ENCODE data around the gene STON1. TPM values are rescaled to one million over a fixed set of nuclear protein-coding genes. Genes with fewer than 3 reads are reported as not detected.

The STON1 gene
- total RNA-seq, 1 experiment from 2014 or later = 5.5 TPM

DNA sequence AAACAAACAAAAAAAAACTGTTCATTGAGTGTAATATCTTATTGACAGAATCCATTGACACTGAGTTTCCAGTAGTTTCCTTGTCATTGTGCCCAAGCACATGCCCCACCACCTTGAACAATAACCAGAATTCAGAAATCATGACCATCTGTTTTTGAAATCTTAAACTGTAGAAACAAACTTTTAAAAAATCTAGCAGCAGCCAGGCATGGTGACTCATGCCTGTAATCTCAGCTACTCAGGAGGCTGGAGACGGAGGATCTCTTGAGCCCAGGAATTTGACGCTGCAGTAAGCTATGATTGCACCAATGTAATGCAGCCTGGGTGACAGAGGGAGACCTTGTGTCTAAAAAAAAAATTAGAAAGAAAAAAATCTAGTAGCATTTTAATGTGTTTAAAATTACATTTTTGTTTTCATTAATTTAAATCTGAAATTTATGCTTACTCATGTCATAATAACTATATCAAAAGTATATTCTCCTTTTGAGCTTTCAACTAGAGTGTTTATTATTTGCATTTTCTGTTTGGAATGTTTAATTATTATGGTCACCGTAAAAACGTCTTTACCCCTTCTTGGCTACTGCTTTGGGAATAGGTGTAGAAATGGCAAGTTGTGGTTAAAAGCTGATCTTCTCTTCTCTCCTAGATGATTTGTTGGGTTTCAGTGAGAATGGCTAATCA, 25.2 kb upstream of the STON1 start:
- Histone ChIP-seq H3K4me1 (ENCODE audit: insufficient read depth, low read length) (peaks cover 4% of the 10 kb centered on the region; the same call in 1 of the 2 replicates), H2BK120ac (ENCODE audit: low read depth, low read length, poor library complexity, severe bottlenecking) (no peak overlapping the region), H2AFZ (ENCODE audit: low read length) (no peak overlapping the region), H2BK12ac (ENCODE audit: insufficient read length, low read depth, low read length) (no peak overlapping the region), H4K91ac (ENCODE audit: insufficient read length, low read depth, low read length) (no peak overlapping the region), H3K23ac (ENCODE audit: insufficient read length, low read depth, low read length) (no peak overlapping the region), H2BK15ac (ENCODE audit: low read depth, low read length) (no peak overlapping the region), H2BK5ac (ENCODE audit: insufficient read length, low read length) (no peak overlapping the region), H3K79me2 (ENCODE audit: insufficient read depth, low read length) (no peaks in the 10 kb centered on the region), H2BK20ac (ENCODE audit: low read depth, low read length, poor library complexity, severe bottlenecking) (no peak overlapping the region), H3K27me3 (ENCODE audit: insufficient read depth, low read length) (no peaks in the 10 kb centered on the region), H4K5ac (ENCODE audit: insufficient read length, low read depth, low read length) (no peak overlapping the region), H3K18ac (ENCODE audit: insufficient read length, low read depth, low read length) (no peak overlapping the region), H2AK5ac (ENCODE audit: insufficient read length, low read length) (no peak overlapping the region), H3K4me2 (ENCODE audit: insufficient read depth, insufficient read length, low read length) (no peak overlapping the region), H3K27ac (ENCODE audit: insufficient read length, low read depth, low read length) (no peak overlapping the region), H3K9me3 (ENCODE audit: control insufficient read depth, low read depth, low read length) (no peaks in the 10 kb centered on the region), H3K14ac (ENCODE audit: insufficient read depth, low read length) (no peak overlapping the region), H3K79me1 (ENCODE audit: insufficient read depth, low read depth, low read length, poor library complexity, severe bottlenecking) (no peaks in the 10 kb centered on the region), H3K4ac (ENCODE audit: low read depth, low read length) (no peak overlapping the region), H4K8ac (replicated peaks; ENCODE audit: insufficient read length, low read depth, low read length) (no peak overlapping the region), H3T11ph (ENCODE audit: low read length) (no peak overlapping the region), H3K56ac (ENCODE audit: insufficient read length, low read depth, low read length) (no peak overlapping the region), H3K9ac (ENCODE audit: extremely low read depth, insufficient read length, low read length) (no peak overlapping the region), H3K23me2 (ENCODE audit: insufficient read length, low read depth, low read length, poor library complexity, severe bottlenecking) (no peaks in the 10 kb centered on the region), H4K20me1 (ENCODE audit: control insufficient read depth, insufficient read depth, insufficient read length) (no peaks in the 10 kb centered on the region)
- H3K27ac Mint-ChIP-seq = no peak overlapping the region; a peak in 1 of 7 replicates
- no peak overlapping the region for H3K4me3 Mint-ChIP-seq
- H3K36me3 Mint-ChIP-seq (ENCODE audit: insufficient read depth in 1 of 3, low read depth in 3 of 3) = peaks cover 4 to 36% (median 22%) of the 10 kb centered on the region in 3 experiments; a peak in 6 of 7 replicates
- no peaks in the 10 kb centered on the region for H3K9me3 Mint-ChIP-seq
- DNase-seq = no peak
- TF ChIP-seq CTCF (conservative IDR thresholded peaks at IDR 0.05) = no peak
- WGBS (ENCODE audit: extremely low coverage, insufficient read length, low lambda C conversion rate) = no CpG with 5 or more reads among the region's 4 CpGs
- peaks cover 25 to 28% of the 10 kb centered on the region in 2 experiments for H3K4me1 Mint-ChIP-seq
- no peaks in the 10 kb centered on the region for H3K27me3 Mint-ChIP-seq (ENCODE audit: low read depth)

All from H9 (cell line).